Glutamatergic neuron (in vitro differentiated cells): Measurements from ENCODE around the gene APOBEC3C. TPM values are rescaled to one million over a fixed set of nuclear protein-coding genes. Genes with fewer than 3 reads are reported as not detected.

Source experiments
- DNase-seq: peaks from one replicate; pipeline ENCODE4 v3.0.0; 2022
- H3K27ac Mint-ChIP-seq: one replicate; pipeline ENCODE4 v1.8.0; 2020; ENCODE audit warnings: mild to moderate bottlenecking, mixed read lengths, inconsistent platforms; ENCODE audit not compliant: unreplicated experiment
- H3K27me3 Mint-ChIP-seq: one replicate; pipeline ENCODE4 v1.8.0; 2020; ENCODE audit warnings: mild to moderate bottlenecking, moderate library complexity, mixed read lengths, inconsistent platforms; ENCODE audit not compliant: unreplicated experiment
- H3K36me3 Mint-ChIP-seq: one replicate; pipeline ENCODE4 v1.8.0; 2020; ENCODE audit warnings: mild to moderate bottlenecking, mixed read lengths, inconsistent platforms; ENCODE audit not compliant: unreplicated experiment
- H3K4me1 Mint-ChIP-seq: one replicate; pipeline ENCODE4 v1.8.0; 2020; ENCODE audit warnings: mild to moderate bottlenecking, low read depth, mixed read lengths, inconsistent platforms; ENCODE audit not compliant: unreplicated experiment
- H3K4me3 Mint-ChIP-seq: one replicate; pipeline ENCODE4 v1.8.0; 2020; ENCODE audit warnings: mild to moderate bottlenecking, mixed read lengths, inconsistent platforms; ENCODE audit not compliant: unreplicated experiment
- H3K9me3 Mint-ChIP-seq: one replicate; pipeline ENCODE4 v1.8.0; 2020; ENCODE audit warnings: mild to moderate bottlenecking, moderate library complexity, mixed read lengths, inconsistent platforms; ENCODE audit not compliant: unreplicated experiment
- total RNA-seq: library from RNA; stranded (reverse); fragmentation: NEBNext Ultra II Directional; extraction: Animal tissue kit (Norgen Biotek cat#: 25700); gene quantifications from one replicate; pipeline ENCODE4 v1.2.1, GENCODE V29; 2021; ENCODE audit not compliant: unreplicated experiment
- TF ChIP-seq, protein P1 (sequence below): fragments of 200-600 bp; sonication (generic); IDR thresholded peaks from one replicate; pipeline ENCODE4 v1.5.0; 2021; ENCODE audit not compliant: partially characterized antibody, unreplicated experiment

The APOBEC3C gene
- total RNA-seq, 1 donor from 2014 or later, result 0.71 TPM

DNA sequence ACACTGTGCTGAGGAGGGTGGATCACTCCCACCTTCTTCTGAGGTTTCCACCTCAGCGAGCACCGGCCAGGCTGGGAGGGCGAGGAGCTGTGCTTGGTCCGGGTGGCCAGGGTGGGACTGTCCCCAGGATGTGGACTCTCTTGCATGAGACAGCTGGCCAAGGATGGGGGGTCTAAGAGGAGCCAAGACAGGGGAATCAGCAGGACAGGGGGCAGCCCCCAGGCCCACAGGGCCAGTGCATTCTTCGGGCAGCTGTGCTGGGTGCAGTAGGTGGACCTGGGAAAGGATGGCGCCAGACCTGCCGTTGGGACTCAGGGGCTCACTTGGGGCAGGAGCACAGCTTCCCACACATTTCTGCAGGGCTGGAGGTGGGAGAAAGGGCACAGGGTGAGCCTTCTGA is 47.1 kb upstream of the APOBEC3C start:
- Mint-ChIP-seq H3K36me3 (no peaks in the 10 kb centered on the region), H3K4me1 (peaks cover 5% of the 10 kb centered on the region), H3K4me3 (no peak overlapping the region), H3K9me3 (peaks cover 6% of the 10 kb centered on the region), H3K27ac (no peak overlapping the region), H3K27me3 (peaks cover 12% of the 10 kb centered on the region)
- DNase-seq, result no peak
- TF ChIP-seq, protein P1, sequence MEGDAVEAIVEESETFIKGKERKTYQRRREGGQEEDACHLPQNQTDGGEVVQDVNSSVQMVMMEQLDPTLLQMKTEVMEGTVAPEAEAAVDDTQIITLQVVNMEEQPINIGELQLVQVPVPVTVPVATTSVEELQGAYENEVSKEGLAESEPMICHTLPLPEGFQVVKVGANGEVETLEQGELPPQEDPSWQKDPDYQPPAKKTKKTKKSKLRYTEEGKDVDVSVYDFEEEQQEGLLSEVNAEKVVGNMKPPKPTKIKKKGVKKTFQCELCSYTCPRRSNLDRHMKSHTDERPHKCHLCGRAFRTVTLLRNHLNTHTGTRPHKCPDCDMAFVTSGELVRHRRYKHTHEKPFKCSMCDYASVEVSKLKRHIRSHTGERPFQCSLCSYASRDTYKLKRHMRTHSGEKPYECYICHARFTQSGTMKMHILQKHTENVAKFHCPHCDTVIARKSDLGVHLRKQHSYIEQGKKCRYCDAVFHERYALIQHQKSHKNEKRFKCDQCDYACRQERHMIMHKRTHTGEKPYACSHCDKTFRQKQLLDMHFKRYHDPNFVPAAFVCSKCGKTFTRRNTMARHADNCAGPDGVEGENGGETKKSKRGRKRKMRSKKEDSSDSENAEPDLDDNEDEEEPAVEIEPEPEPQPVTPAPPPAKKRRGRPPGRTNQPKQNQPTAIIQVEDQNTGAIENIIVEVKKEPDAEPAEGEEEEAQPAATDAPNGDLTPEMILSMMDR, result no peak

DNA sequence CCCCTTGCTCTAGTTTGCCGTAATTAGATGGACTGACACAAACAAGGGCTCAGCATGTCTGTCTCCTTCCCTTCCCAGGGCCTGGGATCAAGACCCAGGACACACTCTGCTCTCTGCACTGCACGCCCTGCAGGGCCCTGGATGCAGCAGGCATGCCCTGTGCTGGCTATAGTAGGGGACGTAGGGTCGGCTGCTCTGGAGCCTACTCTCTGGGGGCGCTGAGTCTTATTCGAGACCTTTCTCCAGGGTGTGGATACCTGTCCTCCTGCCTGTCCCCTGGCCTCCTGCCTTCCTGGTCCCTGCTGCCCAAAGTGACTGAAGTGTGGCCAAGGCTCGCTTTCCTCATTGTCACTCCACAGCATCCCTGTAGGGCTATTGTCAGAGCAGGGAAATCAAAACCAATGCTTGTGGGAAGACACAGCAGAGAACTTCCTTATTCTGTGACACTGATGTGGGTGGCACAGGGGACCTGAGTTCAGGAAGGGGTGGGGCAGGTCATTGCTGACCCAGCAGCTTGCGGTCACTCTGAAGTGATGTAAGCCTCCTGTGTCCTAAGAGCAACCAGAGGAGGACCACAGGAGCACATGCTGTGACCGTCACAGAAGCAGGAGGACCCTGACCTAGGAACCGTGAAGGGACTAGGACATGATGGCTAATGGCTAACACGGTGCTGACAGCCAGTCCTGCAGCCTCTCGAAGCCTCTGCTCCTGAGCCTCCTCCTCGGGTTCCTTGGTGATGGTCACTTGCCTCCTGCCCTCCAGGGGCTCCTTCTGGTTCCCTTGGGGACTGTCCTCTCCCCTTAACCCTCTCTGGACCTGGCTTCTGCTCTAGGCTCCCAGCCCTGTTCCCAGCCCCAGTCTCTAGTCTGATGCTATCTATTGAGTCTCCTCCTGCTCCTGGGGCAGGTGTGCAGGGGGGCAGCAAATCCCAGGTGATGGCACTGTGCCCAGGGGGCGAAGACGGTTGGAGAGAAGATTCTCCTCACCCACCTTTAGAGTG is 46.3 kb upstream of the APOBEC3C start:
- Mint-ChIP-seq H3K4me3 (no peak overlapping the region), H3K36me3 (no peaks in the 10 kb centered on the region), H3K9me3 (peaks cover 6% of the 10 kb centered on the region), H3K4me1 (peaks cover 5% of the 10 kb centered on the region), H3K27me3 (peaks cover 12% of the 10 kb centered on the region), H3K27ac (no peak overlapping the region)
- TF ChIP-seq, protein P1, result no peak
- no peak for DNase-seq

DNA sequence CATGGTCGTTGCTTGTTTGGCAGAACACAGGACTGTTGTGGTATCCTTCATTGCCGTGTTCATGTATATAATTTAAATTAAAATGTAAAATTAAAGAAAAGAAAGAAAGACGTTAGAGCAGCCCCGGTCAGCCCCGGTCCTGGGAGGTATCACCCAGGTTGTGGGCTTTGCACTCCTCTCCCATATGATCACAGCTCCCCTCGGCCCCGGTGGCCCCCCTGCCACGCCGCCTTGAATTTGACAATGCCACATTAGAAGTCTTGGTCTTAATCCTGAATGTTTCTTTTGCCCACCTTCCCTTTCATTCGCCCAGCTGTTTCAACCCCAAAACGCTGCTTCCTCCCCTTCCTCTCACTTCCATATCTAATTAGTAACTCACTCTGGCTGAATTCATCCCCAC is 45.3 kb upstream of the APOBEC3C start:
- no peaks in the 10 kb centered on the region for H3K36me3 Mint-ChIP-seq
- no peak overlapping the region for H3K4me3 Mint-ChIP-seq
- H3K9me3 Mint-ChIP-seq, result peaks cover 6% of the 10 kb centered on the region
- peaks cover 12% of the 10 kb centered on the region for H3K27me3 Mint-ChIP-seq
- DNase-seq, result no peak
- H3K4me1 Mint-ChIP-seq, result peaks cover 1% of the 10 kb centered on the region
- TF ChIP-seq, protein P1, result no peak
- no peak overlapping the region for H3K27ac Mint-ChIP-seq

DNA sequence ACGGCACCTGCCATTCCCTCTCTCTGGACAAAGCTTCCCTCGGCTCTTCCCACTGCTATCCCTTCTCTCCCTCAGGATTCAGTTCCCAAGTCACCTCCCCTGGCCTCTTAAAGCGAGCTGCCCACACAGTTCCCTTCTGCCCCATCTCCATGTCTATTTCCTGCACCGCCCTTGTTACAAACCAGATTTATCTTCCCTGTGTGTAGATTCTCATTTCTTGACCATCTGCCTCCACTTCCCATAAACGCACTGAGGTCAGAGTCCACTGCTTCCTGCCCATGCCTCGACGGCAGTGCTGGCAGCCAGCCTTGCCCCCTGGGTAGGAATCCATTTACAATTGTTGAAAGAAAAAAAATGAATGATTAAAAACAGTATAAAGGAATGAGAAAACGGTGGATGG is 43.5 kb upstream of the APOBEC3C start:
- Mint-ChIP-seq H3K27ac (peak overlapping the region; percentile 17), H3K9me3 (peaks cover 4% of the 10 kb centered on the region), H3K4me1 (no peaks in the 10 kb centered on the region), H3K4me3 (no peak overlapping the region), H3K27me3 (peaks cover 12% of the 10 kb centered on the region), H3K36me3 (no peaks in the 10 kb centered on the region)
- DNase-seq, result no peak
- TF ChIP-seq, protein P1, result no peak

DNA sequence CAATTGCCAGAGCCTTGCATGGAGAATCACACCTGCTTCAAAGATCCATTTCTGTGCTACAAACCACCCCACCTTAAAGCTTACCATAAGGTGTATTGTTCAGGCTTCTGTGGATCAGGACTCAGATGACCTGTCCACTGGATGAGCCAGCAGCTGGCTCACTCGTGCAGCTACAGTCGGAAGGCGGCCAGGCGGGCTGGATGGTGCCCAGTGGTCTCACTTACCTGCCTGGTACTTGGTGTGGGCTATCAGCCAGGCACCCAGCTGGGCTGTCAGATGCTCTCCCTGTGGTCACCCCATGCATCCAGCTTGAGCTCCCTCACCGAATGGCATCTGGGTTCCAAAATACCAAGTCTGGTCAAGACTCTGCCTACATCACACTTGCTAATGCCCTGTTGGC is 42.9 kb upstream of the APOBEC3C start:
- Mint-ChIP-seq H3K4me3 (no peak overlapping the region), H3K9me3 (peaks cover 4% of the 10 kb centered on the region), H3K27ac (no peak overlapping the region), H3K27me3 (peaks cover 12% of the 10 kb centered on the region), H3K4me1 (no peaks in the 10 kb centered on the region), H3K36me3 (no peaks in the 10 kb centered on the region)
- TF ChIP-seq, protein P1, result no peak
- no peak for DNase-seq
